GM19099 (cell line): Measurements from ENCODE around the gene LATS2.

Experiments
- POLR2A ChIP-seq: IDR thresholded peaks from 3 replicates; pipeline ENCODE4 v1.6.1; 2011; ENCODE audit warnings: low read depth; ENCODE audit not compliant: insufficient read length; ENCODE audit errors: extremely low read depth

The LATS2 gene

GRCh38 chr13:20987599-20987998 lies 73.8 kb downstream of the LATS2 start:
- TF ChIP-seq POLR2A, result no peak

GRCh38 chr13:20984879-20985278 lies 76.5 kb downstream of the LATS2 start:
- TF ChIP-seq POLR2A, result no peak

GRCh38 chr13:20983386-20983785 lies 78.0 kb downstream of the LATS2 start:
- no peak for TF ChIP-seq POLR2A

GRCh38 chr13:20981370-20982095 lies 79.9 kb downstream of the LATS2 start:
- no peak for TF ChIP-seq POLR2A

- TF ChIP-seq POLR2A, result no peak
These were observed 80.5 kb downstream of the LATS2 start for GRCh38 chr13:20980899-20981298.

- TF ChIP-seq POLR2A, result no peak
These were observed 81.0 kb downstream of the LATS2 start for GRCh38 chr13:20980430-20980829.

- no peak for TF ChIP-seq POLR2A
These were observed 84.0 kb downstream of the LATS2 start for GRCh38 chr13:20977394-20977793.

- no peak for TF ChIP-seq POLR2A
These were observed 86.3 kb downstream of the LATS2 start for GRCh38 chr13:20974981-20975585.

GRCh38 chr13:20973886-20974425 lies 87.4 kb downstream of the LATS2 start:
- no peak for TF ChIP-seq POLR2A

- TF ChIP-seq POLR2A, result no peak
These were observed 88.7 kb downstream of the LATS2 start for GRCh38 chr13:20972731-20973130.

- TF ChIP-seq POLR2A, result no peak
These were observed 92.2 kb downstream of the LATS2 start for GRCh38 chr13:20969182-20969581.

- TF ChIP-seq POLR2A, result no peak
These were observed 92.6 kb downstream of the LATS2 start for GRCh38 chr13:20968745-20969144.

- no peak for TF ChIP-seq POLR2A
These were observed 94.0 kb downstream of the LATS2 start for GRCh38 chr13:20967340-20967739.

GRCh38 chr13:20964904-20965303 lies 96.5 kb downstream of the LATS2 start:
- TF ChIP-seq POLR2A, result no peak

- no peak for TF ChIP-seq POLR2A
These were observed 100.6 kb downstream of the LATS2 start for GRCh38 chr13:20960663-20961309.

GRCh38 chr13:20955496-20955895 lies 105.9 kb downstream of the LATS2 start:
- no peak for TF ChIP-seq POLR2A
